GM19452 (cell line): ENCODE results near the gene GPR37.

Experiments used
- ATAC-seq: cut with Tn5 transposase; IDR thresholded peaks from one replicate; pipeline ENCODE4 v1.9.1; 2021; ENCODE audit not compliant: unreplicated experiment

The GPR37 gene

GRCh38 chr7:124780056-124780455, 14.5 kb upstream of the GPR37 start:
- ATAC-seq, result no peak

DNA sequence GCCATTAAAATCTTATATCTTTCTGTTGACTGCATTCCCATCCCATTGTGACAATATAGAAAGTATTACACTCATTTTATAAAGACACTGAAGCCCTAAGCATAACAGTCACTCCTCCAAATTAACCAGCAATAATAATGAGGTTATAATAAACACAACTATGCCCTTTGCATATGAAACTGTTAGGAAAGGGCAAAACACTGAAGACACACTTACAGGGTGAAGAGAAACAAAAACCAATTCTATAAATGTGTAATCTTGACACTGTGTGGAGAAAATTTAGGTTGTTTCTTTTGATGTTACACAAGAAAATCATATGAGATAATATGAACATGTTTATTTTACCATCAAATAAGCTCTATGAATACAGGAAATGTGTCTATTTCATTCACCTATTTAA, 14.0 kb upstream of the GPR37 start:
- no peak for ATAC-seq

DNA sequence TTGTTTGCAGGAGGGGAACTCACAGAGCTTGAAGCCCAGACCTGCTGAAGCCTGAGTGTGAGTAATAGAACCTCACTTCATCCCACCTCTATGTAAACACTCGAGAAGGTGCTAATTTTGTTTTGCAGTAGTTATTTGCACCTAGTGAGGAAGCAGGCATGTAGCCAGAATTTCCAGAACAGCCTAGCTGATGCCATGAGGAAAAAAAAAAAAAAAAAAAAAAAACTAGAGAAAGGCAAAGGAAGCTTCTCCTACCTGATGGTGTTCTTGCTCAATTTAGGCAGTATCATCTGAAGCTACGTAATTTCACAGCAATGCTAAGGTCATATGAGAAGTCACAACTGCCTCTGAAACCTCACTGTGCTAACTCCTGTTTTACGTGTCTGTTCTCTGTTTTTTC, 13.6 kb upstream of the GPR37 start:
- ATAC-seq, result no peak

DNA sequence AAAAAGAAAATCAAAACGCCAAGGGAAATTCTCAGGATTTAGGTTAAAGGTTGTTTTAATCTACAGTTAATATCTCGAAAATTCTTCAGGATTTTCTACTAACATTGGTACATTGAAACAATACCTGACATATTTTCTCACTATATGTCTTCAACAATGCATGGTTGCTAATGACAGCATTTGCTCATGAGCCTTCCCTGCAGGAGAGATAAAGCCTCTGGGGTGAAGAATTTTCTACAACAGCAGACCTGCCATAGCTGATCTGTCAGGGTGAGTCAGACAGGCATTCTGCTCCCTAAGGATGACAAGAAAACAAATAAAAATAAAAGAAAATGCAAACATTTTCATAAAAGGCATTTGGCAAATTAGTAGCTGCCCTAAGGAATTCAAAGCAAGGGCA, 11.7 kb upstream of the GPR37 start:
- no peak for ATAC-seq

DNA sequence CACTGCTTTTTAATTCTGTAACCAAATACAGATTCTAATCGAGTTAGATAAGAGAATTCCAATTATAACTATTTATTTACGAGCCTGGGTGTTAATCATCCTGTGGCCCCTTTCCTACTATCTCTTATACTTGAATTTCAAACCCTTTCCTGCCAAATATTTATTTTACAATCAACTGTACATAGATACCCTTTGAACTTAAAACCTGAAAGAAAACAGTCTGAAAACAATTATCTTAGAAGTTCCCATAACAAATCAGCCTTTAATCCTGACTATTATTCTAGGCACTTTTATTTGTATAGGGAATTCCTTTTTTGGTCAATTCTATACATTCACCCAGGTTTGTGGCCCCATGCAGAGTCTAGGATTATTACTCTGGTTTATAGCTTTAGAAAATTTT, 10.6 kb upstream of the GPR37 start:
- ATAC-seq, result no peak

DNA sequence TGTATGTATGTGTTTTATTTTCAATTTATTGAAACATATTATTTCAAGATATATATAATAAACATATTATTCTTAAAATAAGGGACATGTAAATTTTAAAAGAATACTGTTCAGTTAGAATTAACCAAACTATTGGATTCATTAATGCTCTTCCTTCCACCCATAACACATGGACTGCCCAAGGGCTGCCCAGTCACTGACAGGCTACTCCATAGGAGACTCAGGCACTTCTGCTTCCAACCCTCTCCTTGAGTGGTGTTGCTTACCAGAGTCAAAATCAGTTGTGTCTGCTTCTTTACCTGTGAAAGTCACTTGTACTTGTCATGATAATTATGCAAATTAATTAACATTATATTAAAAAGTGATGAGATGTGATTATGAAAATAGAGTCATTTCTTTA, 9.8 kb upstream of the GPR37 start:
- no peak for ATAC-seq

DNA sequence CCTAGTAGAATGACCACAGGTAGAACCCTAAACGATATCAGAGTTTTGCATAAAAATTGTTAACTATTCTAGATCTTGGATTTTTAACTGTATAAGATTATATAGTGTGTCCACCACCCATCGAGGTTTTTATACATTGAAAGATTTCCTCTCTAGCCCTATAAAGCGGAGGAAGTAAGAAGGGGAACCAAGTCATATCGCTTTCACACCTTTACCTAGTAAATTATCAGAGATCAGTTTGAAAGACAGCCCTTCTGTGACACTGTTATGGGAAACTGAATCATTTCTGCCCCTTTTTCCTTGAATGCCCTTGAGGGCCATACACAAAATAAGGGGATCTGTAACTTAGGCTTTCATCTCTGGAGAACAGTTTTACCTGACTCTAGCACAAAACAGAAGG, 8.3 kb upstream of the GPR37 start:
- no peak for ATAC-seq

DNA sequence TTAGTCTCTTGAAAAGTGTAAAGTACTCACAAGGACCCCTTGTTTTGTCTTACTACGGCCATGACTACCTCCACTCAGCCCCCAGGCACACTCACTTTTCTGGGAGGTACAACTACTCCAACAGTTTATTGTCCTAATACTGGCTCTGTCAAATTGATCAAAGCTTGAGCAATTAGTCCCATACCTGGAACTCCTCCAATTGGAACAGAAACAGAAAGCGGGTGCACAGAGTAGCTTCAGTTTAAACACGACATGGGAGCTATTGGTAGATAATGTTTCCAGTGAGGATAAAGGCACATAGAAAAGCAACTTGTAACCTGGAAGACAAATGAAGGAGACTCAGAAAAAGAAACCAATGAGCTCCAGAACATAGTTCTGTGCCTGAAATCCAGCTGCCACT, 7.7 kb upstream of the GPR37 start:
- ATAC-seq, result no peak

DNA sequence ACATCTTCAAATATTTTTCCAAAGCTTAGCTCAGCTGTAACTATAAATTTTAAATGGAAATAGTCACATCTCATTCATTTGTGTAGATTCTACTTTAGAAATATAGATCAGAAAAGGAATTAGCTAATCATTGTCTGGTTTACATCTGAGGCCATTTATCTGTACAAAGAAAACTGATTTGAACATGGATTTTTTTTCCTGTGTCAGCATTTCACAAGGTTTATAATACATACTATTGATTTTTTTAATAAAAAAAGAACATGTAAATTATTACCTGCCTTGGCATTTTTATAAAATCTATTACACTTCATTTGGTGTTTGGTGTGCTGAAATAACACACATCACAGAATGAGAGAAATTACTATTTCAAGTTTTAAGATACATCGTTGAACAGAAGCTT, 3.5 kb upstream of the GPR37 start:
- ATAC-seq, result no peak

- ATAC-seq, result no peak
These were observed 2.9 kb upstream of the GPR37 start for GRCh38 chr7:124768525-124768924.

DNA sequence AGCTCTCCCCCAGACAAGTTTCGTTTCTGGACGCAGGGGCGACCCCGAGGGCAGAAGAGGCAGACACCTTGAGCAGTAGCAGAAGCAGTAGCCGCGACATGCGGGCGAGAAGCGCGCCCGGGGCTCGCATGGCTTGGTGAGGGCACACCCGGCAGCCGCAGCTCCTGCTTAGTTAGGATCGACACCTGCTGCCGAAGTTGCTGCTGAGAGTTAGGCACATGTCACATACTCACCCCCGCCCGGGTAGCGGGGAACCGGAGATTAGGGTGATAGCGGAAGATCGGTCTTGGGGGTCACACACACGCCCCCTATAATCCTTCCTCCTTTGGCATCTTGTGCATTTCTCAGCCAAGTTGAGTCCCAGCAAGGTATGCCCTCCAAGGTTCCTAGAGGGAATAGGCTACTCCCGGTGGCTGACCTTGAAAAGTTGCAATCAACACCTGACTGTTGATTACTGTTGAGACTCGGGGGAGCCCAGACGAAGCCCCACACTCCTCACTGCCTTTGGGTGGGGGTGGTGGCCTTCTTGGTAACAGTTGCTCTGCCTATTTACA, 668 bp downstream of the GPR37 start:
- ATAC-seq, result peak; percentile 46

DNA sequence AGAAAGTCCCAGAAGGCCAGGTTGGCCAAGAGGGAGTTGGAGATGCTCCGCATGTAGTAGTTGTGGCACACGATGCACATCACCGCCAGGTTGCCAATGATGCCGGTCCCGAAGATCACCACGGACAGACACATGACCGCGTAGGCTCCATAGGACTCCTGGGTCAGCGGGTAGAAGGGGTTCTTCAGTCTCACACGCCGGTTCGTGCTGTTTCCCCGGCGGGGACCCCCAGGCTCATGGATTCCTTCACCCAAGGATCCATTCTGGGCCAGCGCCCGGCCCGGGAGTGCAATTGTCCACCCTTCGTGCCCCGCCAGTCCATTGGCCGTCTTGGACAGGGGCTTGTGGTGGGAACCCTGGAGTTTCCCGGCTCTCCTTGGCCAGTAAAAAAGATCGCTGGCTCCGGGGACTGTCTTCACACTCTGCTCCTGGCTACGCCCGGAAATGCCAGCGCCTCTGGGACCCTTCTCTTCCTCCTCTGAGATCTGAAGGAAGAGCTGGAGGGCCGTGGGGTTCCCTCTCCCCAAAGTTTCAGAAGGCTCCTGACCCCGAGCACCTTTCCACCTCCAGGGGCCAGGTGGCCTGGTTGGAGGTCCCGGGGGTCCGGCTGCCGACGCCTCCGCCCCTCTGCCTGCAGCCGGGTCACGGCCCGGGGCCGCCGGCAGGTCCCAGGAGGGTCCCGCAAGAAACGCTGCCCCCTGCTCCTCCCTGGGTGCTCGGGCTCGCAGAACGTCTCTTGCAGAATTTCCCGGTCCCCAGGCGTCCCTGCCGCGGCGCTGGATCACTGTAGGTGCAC, 1.3 kb downstream of the GPR37 start:
- no peak for ATAC-seq

DNA sequence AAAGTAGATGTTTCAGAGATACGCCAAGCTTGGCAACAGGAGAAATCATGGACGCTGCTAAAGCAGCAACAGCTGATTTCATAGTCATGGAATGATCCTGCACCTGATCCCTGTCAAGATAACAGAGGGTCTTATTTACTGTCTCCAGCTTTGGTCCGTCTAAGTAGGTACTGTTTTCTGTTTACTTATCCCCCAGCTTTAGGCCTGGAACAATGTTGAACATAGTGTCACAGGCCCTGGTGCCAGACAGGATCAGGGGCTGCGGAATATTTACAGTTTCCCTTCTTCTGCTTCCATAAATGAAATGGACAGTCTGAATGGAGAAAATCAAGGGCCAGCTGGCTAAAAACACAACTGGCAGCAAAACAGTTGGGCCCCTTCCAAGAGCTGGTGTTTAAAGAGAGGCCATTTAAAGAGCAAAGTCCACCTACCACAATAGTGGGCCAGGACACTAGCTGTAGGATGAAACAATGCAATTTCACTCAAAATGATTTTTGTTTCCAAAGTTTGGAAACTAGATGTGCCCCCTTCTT, 2.9 kb downstream of the GPR37 start:
- ATAC-seq, result no peak

- no peak for ATAC-seq
These were observed 4.4 kb downstream of the GPR37 start for GRCh38 chr7:124761164-124761715.

DNA sequence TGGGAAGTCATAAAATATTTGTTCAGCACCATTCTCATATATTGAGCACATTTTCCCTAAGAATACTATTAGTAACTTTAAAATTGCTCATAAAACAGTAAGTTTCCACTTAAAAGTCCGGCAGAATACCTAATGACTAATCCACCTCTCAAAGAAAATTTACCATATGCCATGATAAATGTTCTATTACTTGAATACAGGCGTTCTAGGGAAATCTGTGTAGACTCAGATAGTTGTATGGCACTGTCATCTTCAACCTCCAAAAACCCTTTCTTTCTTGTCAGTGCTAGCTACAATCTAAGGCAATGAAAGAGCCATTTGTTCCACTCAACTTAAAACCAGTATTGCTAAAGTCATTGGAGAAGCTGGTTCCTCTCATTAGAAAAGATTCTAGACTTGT, 7.3 kb downstream of the GPR37 start:
- no peak for ATAC-seq

DNA sequence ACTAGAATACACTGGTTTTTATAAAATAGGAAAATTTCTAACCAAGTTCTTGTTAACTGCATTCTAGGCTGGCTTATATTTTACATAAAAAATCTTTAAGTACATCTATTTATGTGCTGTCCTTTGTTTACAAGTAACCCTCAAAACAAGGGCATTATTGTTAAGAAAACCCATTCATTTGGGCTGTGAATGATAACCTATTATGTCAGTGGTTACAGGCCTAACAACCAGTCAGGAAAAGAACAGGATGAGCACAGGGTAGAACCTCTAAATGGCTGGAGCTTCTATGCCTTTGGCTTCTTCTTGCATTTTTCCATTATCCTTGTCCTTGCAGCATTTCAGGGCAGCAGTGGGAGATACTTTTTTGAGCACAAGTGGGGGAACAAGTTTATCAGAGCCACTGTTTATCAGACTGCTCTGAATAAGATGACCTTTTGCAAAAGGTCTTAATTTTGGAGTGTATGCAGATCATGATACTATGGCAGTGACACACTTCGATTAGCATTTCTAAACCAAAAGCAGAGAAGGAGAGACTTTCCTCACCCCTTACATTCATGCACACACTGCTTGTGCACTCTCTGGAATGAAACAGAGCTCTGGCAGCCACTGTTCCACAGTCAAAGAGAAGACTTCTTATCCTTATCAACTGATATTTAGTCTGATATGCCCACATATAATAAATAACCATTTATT, 10.9 kb downstream of the GPR37 start:
- ATAC-seq, result no peak

- ATAC-seq, result no peak
These were observed 13.3 kb downstream of the GPR37 start for GRCh38 chr7:124752310-124752709.

- ATAC-seq, result no peak
These were observed 14.6 kb downstream of the GPR37 start for GRCh38 chr7:124751027-124751426.

GRCh38 chr7:124747072-124747471, 18.5 kb downstream of the GPR37 start:
- no peak for ATAC-seq

GRCh38 chr7:124738639-124739038, 27.0 kb downstream of the GPR37 start:
- no peak for ATAC-seq

DNA sequence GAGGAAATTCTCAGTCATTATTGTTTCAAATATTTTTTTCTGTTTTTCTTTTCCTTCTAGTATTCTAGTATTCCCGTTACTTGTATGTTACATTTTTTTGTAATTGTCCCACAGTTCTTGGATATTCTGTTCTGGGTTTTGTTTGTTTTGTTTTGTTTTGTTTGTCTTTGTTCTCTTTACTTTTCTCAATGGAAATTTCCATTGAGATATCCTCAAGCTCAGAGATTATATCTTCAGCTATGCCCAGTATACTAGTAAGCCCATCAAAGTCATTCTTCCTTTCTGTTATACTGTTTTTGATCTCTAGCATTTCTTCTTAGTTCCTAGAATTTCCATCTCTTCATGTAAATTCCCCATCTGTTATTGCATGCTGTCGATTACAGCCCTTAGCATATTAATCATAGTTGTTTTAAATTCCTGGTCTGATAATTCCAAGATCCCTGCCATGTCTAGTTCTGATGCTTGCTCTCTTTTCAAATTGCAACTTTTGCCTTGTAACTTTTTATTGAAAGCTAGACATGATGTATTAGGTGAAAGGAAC, 27.8 kb downstream of the GPR37 start:
- ATAC-seq, result no peak

DNA sequence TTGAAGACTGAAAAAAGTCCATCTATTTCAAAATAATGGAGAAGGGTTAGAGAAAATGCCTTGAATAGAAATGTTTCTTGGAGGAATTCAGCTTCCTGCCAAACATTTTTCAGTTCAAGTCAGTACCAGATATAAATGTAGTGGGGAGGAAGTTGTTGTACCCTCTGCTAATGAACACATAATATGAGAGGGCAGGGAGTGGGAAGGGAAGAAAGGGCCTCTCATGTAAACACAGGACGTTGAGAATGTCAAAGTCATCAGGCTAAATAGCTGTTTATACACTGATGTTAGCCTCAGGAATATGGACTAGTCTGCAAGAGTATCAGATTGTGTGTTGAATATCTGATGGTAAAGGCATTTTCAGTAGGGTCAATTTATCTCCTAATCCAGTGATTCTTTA, 37.0 kb downstream of the GPR37 start:
- ATAC-seq, result no peak
